ENCODE measurements around the gene RNASEH2B.

RNASEH2B gene

GRCh38 chr13:50892210-50892944 is 17.2 kb upstream of the RNASEH2B start:
- peaks cover 36 to 44% of the 10 kb centered on the region in 2 donors for H3K4me1 Mint-ChIP-seq
- peak; percentile 59 to 62 for ATAC-seq (replicated peaks)
- peak overlapping the region; percentile 66 to 83 for H3K4me3 Mint-ChIP-seq
- peak; percentile 20 for DNase-seq
- peak overlapping the region; percentile 92 for H3K27ac Mint-ChIP-seq
- H3K27me3 Mint-ChIP-seq: no peaks in the 10 kb centered on the region
- peaks cover 2 to 4% of the 10 kb centered on the region in 2 donors for H3K9me3 Mint-ChIP-seq
- peaks cover 0 to 5% of the 10 kb centered on the region in 2 donors for H3K36me3 Mint-ChIP-seq

GRCh38 chr13:50893211-50893852 is 16.3 kb upstream of the RNASEH2B start:
- peak overlapping the region; percentile 75 to 76 for H3K4me3 Mint-ChIP-seq
- peaks cover 0 to 5% of the 10 kb centered on the region in 2 donors for H3K36me3 Mint-ChIP-seq
- peak overlapping the region; percentile 92 for H3K27ac Mint-ChIP-seq
- peaks cover 2 to 4% of the 10 kb centered on the region in 2 donors for H3K9me3 Mint-ChIP-seq
- peaks cover 42 to 48% of the 10 kb centered on the region in 2 donors for H3K4me1 Mint-ChIP-seq
- DNase-seq (no peak), ATAC-seq (replicated peaks) (peak; percentile 82 to 87)
- no peaks in the 10 kb centered on the region for H3K27me3 Mint-ChIP-seq

- Mint-ChIP-seq H3K27ac (no peak overlapping the region), H3K4me3 (no peak overlapping the region), H3K36me3 (peaks cover 0 to 5% of the 10 kb centered on the region in 2 donors), H3K9me3 (peaks cover 2 to 4% of the 10 kb centered on the region in 2 donors), H3K27me3 (no peaks in the 10 kb centered on the region), H3K4me1 (peaks cover 42 to 50% of the 10 kb centered on the region in 2 donors)
- DNase-seq (no peak), ATAC-seq (replicated peaks) (no peak)
These were observed 15.6 kb upstream of the RNASEH2B start for GRCh38 chr13:50894012-50894411.

- H3K4me3 Mint-ChIP-seq: no peak overlapping the region
- peaks cover 40 to 50% of the 10 kb centered on the region in 2 donors for H3K4me1 Mint-ChIP-seq
- peaks cover 2 to 4% of the 10 kb centered on the region in 2 donors for H3K9me3 Mint-ChIP-seq
- H3K36me3 Mint-ChIP-seq: peaks cover 0 to 5% of the 10 kb centered on the region in 2 donors
- DNase-seq (no peak), ATAC-seq (replicated peaks) (no peak)
- H3K27ac Mint-ChIP-seq: no peak overlapping the region
- H3K27me3 Mint-ChIP-seq: no peaks in the 10 kb centered on the region
These were observed 15.1 kb upstream of the RNASEH2B start for GRCh38 chr13:50894504-50894903.

GRCh38 chr13:50898338-50898737 is 11.3 kb upstream of the RNASEH2B start:
- peaks cover 2 to 4% of the 10 kb centered on the region in 2 donors for H3K9me3 Mint-ChIP-seq

GRCh38 chr13:50901701-50902100 is 7.9 kb upstream of the RNASEH2B start:
- no peaks in the 10 kb centered on the region for H3K27me3 Mint-ChIP-seq
- H3K4me3 Mint-ChIP-seq: no peak overlapping the region
- no peak for ATAC-seq (replicated peaks)
- no peaks in the 10 kb centered on the region for H3K9me3 Mint-ChIP-seq
- no peaks in the 10 kb centered on the region for H3K36me3 Mint-ChIP-seq
- no peak overlapping the region for H3K27ac Mint-ChIP-seq
- H3K4me1 Mint-ChIP-seq: peaks cover 8 to 16% of the 10 kb centered on the region in 2 donors
- no peak for DNase-seq

More at GRCh38 chr13:50898338-50898737, 11.3 kb upstream of the RNASEH2B start:
- H3K4me1 Mint-ChIP-seq: peaks cover 23 to 25% of the 10 kb centered on the region in 2 donors
- H3K36me3 Mint-ChIP-seq: peaks cover 0 to 5% of the 10 kb centered on the region in 2 donors
- no peak overlapping the region for H3K4me3 Mint-ChIP-seq
- H3K27me3 Mint-ChIP-seq: no peaks in the 10 kb centered on the region
- DNase-seq: no peak
- ATAC-seq (replicated peaks): peak in 1 of 2 donors; percentile 33
- H3K27ac Mint-ChIP-seq: no peak overlapping the region

GRCh38 chr13:50905256-50905655 is 4.3 kb upstream of the RNASEH2B start:
- Mint-ChIP-seq H3K9me3 (no peaks in the 10 kb centered on the region), H3K4me1 (peaks cover 10 to 16% of the 10 kb centered on the region in 2 donors)
- no peak for ATAC-seq (replicated peaks)

GRCh38 chr13:50907781-50908180 is 1.8 kb upstream of the RNASEH2B start:
- Mint-ChIP-seq H3K27ac (no peak overlapping the region), H3K27me3 (no peaks in the 10 kb centered on the region), H3K36me3 (peaks cover 4 to 7% of the 10 kb centered on the region in 2 donors), H3K4me3 (no peak overlapping the region), H3K9me3 (no peaks in the 10 kb centered on the region), H3K4me1 (peaks cover 22 to 40% of the 10 kb centered on the region in 2 donors)
- DNase-seq: no peak
- no peak for ATAC-seq (replicated peaks)

More at GRCh38 chr13:50905256-50905655, 4.3 kb upstream of the RNASEH2B start:
- DNase-seq: no peak
- H3K4me3 Mint-ChIP-seq: no peak overlapping the region
- no peak overlapping the region for H3K27ac Mint-ChIP-seq
- H3K27me3 Mint-ChIP-seq: no peaks in the 10 kb centered on the region
- peaks cover 0 to 1% of the 10 kb centered on the region in 2 donors for H3K36me3 Mint-ChIP-seq

- DNase-seq: no peak
- Mint-ChIP-seq H3K36me3 (peaks cover 4 to 7% of the 10 kb centered on the region in 2 donors), H3K4me1 (peaks cover 23 to 46% of the 10 kb centered on the region in 2 donors), H3K4me3 (peak overlapping the region; percentile 16 to 19), H3K27me3 (no peaks in the 10 kb centered on the region), H3K27ac (no peak overlapping the region), H3K9me3 (no peaks in the 10 kb centered on the region)
- ATAC-seq (replicated peaks): no peak
These were observed 1.2 kb upstream of the RNASEH2B start for GRCh38 chr13:50908371-50908770.

- peak in 1 of 2 donors; percentile 3 for ATAC-seq (replicated peaks)
- no peak for DNase-seq
- H3K36me3 Mint-ChIP-seq: peaks cover 7% of the 10 kb centered on the region in 2 donors
- peaks cover 28 to 64% of the 10 kb centered on the region in 2 donors for H3K4me1 Mint-ChIP-seq
- H3K27me3 Mint-ChIP-seq: no peaks in the 10 kb centered on the region
- peak overlapping the region; percentile 91 to 96 for H3K4me3 Mint-ChIP-seq
- H3K27ac Mint-ChIP-seq: peak overlapping the region; percentile 98
- H3K9me3 Mint-ChIP-seq: no peaks in the 10 kb centered on the region
These were observed 854 bp downstream of the RNASEH2B start for GRCh38 chr13:50910485-50910805.

- peaks cover 7% of the 10 kb centered on the region in 2 donors for H3K36me3 Mint-ChIP-seq
- no peaks in the 10 kb centered on the region for H3K27me3 Mint-ChIP-seq
- peak overlapping the region; percentile 91 to 96 for H3K4me3 Mint-ChIP-seq
- peak overlapping the region; percentile 98 for H3K27ac Mint-ChIP-seq
- peaks cover 30 to 71% of the 10 kb centered on the region in 2 donors for H3K4me1 Mint-ChIP-seq
- DNase-seq (no peak), ATAC-seq (replicated peaks) (no peak)
- H3K9me3 Mint-ChIP-seq: no peaks in the 10 kb centered on the region
These were observed 1.6 kb downstream of the RNASEH2B start for GRCh38 chr13:50911081-50911631.

GRCh38 chr13:50911937-50912795 is 2.6 kb downstream of the RNASEH2B start:
- DNase-seq (peak; percentile 90), ATAC-seq (replicated peaks) (peak; percentile 62 to 68)
- Mint-ChIP-seq H3K27me3 (no peaks in the 10 kb centered on the region), H3K9me3 (peaks cover 0 to 2% of the 10 kb centered on the region in 2 donors), H3K27ac (peak overlapping the region; percentile 65), H3K36me3 (peaks cover 10% of the 10 kb centered on the region in 2 donors), H3K4me1 (peaks cover 39 to 81% of the 10 kb centered on the region in 2 donors), H3K4me3 (peak overlapping the region; percentile 91 to 96)

- Mint-ChIP-seq H3K9me3 (peaks cover 0 to 2% of the 10 kb centered on the region in 2 donors), H3K4me3 (no peak overlapping the region), H3K27ac (peak overlapping the region; percentile 37), H3K27me3 (no peaks in the 10 kb centered on the region), H3K4me1 (peaks cover 44 to 86% of the 10 kb centered on the region in 2 donors), H3K36me3 (peaks cover 10 to 11% of the 10 kb centered on the region in 2 donors)
- no peak for DNase-seq
- no peak for ATAC-seq (replicated peaks)
These were observed 3.3 kb downstream of the RNASEH2B start for GRCh38 chr13:50912851-50913250.
